Trophoblast cell (in vitro differentiated cells and primary cell): ENCODE results near the gene SNAPC4.
A peak's percentile ranks its signal among the peaks of the same experiment; 100 is the strongest.

Experiments used
- DNase-seq, 2 donors: peaks; one replicate each; pipeline ENCODE4 v3.0.0-alpha.2; 2016
- H2AFZ ChIP-seq: 2 replicates; pipeline ENCODE4 v1.6.1; 2013; ENCODE audit warnings: low read length, moderate library complexity, mild to moderate bottlenecking; ENCODE audit not compliant: insufficient read depth, poor library complexity
- H2AK5ac ChIP-seq: 2 replicates; pipeline ENCODE4 v1.6.1; 2013; ENCODE audit warnings: mild to moderate bottlenecking, low read length
- H2BK120ac ChIP-seq: 2 replicates; pipeline ENCODE4 v1.6.1; 2013; ENCODE audit warnings: low read length, mild to moderate bottlenecking, moderate library complexity; ENCODE audit not compliant: insufficient read depth, poor library complexity
- H2BK12ac ChIP-seq: 2 replicates; pipeline ENCODE4 v1.6.1; 2013; ENCODE audit warnings: mild to moderate bottlenecking, low read length, moderate library complexity
- H2BK5ac ChIP-seq: 2 replicates; pipeline ENCODE4 v1.6.1; 2013; ENCODE audit warnings: low read length, low read depth, moderate library complexity, mild to moderate bottlenecking; ENCODE audit not compliant: poor library complexity
- H3K14ac ChIP-seq: 2 replicates; pipeline ENCODE4 v1.6.1; 2013; ENCODE audit warnings: mild to moderate bottlenecking, low read length
- H3K18ac ChIP-seq: 2 replicates; pipeline ENCODE4 v1.6.1; 2013; ENCODE audit warnings: mild to moderate bottlenecking, low read length
- H3K23ac ChIP-seq: 2 replicates; pipeline ENCODE4 v1.6.1; 2013; ENCODE audit warnings: low read length
- H3K27ac ChIP-seq: 2 replicates; pipeline ENCODE4 v1.5.1; 2013; ENCODE audit warnings: low read depth, mild to moderate bottlenecking, inconsistent platforms, low read length, moderate library complexity
- H3K27me3 ChIP-seq: 2 replicates; pipeline ENCODE4 v1.6.1; 2013; ENCODE audit warnings: inconsistent platforms, mild to moderate bottlenecking, low read length, moderate library complexity; ENCODE audit not compliant: insufficient read depth
- H3K36me3 ChIP-seq, 2 experiments: 1 replicate in 1 of 2; 2 replicates in 1 of 2; pipeline ENCODE4 v1.6.1; 2013; ENCODE audit warnings: low read length in 2 of 2, mild to moderate bottlenecking in 2 of 2, moderate library complexity in 1 of 2; ENCODE audit not compliant: insufficient read depth in 2 of 2, control insufficient read depth in 1 of 2
- H3K4ac ChIP-seq: 2 replicates; pipeline ENCODE4 v1.6.1; 2013; ENCODE audit warnings: low read depth, mild to moderate bottlenecking, low read length, moderate library complexity
- H3K4me1 ChIP-seq, 2 experiments: 1 replicate in 1 of 2; 2 replicates in 1 of 2; pipeline ENCODE4 v1.6.1; 2013; ENCODE audit warnings: low read length in 2 of 2, mild to moderate bottlenecking in 2 of 2, moderate library complexity in 1 of 2; ENCODE audit not compliant: insufficient read depth in 2 of 2, control insufficient read depth in 1 of 2
- H3K4me2 ChIP-seq: 2 replicates; pipeline ENCODE4 v1.6.1; 2013; ENCODE audit warnings: inconsistent platforms, mild to moderate bottlenecking, low read length, moderate library complexity
- H3K4me3 ChIP-seq: 2 replicates; pipeline ENCODE4 v1.5.1; 2013; ENCODE audit warnings: mild to moderate bottlenecking, low read depth, low read length, inconsistent platforms
- H3K79me1 ChIP-seq: one replicate; pipeline ENCODE4 v1.6.1; 2013; ENCODE audit warnings: low read length
- H3K79me2 ChIP-seq: 2 replicates; pipeline ENCODE4 v1.6.1; 2013; ENCODE audit warnings: low read length, mild to moderate bottlenecking; ENCODE audit not compliant: control insufficient read depth, insufficient read depth, poor library complexity
- H3K9ac ChIP-seq: 2 replicates; pipeline ENCODE4 v1.6.1; 2013; ENCODE audit warnings: mild to moderate bottlenecking, low read length
- H3K9me3 ChIP-seq: 2 replicates; pipeline ENCODE4 v1.6.1; 2013; ENCODE audit warnings: low read depth, mild to moderate bottlenecking, control low read depth, inconsistent platforms, low read length; ENCODE audit not compliant: insufficient read depth
- H4K12ac ChIP-seq: 2 replicates; pipeline ENCODE4 v1.6.1; 2013; ENCODE audit warnings: low read depth, mild to moderate bottlenecking, low read length, moderate library complexity
- H4K8ac ChIP-seq: 2 replicates; pipeline ENCODE4 v1.6.1; 2013; ENCODE audit warnings: low read depth, mild to moderate bottlenecking, low read length, moderate library complexity
- H4K91ac ChIP-seq: one replicate; pipeline ENCODE4 v1.6.1; 2013; ENCODE audit warnings: low read depth, mild to moderate bottlenecking, low read length, moderate library complexity
- WGBS: extraction: QIAGEN DNeasy Blood & Tissue Kit; methylation state at CpG from one replicate; pipeline ENCODE4 v1.1.7; 2013; ENCODE audit warnings: missing lambda C conversion rate; ENCODE audit not compliant: insufficient read length, insufficient coverage; ENCODE audit errors: extremely low coverage; 5-methylcytosine and 5-hydroxymethylcytosine counted together

SNAPC4 gene

DNA sequence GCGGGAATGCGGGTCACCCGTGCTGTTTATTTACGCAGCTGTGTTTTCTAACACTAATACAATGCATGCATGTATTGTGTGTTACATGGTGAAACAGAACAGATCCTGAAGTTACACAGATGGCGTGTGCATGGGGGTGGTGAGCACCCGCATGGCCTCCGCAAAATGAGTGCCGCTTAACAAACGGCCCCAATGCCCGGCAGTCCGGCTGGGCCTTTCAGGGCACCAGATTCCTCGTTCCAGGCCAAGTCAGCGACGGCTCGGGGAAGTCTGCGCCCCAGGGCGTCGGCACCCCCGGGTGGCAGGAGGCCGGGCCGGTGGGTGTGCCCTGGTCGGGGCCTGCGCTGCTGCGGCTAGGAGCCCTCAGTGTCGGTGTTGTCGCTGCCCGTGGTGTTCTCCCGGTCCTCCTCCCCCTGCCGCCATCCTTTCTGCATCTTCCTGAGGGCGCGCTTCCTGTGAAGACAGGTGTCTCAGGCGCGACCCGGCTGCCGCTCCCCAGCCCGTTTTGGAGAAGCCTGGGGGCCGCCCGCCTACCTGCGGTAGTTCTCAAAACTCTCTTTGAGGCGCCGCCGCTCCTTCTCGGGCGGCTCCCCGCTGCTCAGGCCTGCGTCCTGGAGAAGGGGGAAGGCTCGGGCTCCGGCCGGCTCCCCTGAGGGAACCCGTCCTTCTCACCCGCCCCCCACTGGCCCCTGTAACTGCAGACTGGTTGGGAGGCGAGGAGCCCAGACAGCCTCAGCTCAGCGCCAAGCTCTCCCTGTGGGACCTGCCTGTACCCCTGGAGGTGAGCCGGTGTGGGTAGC is 35.8 kb downstream of the SNAPC4 start:
- Histone ChIP-seq H3K79me2 (peaks cover 2% of the 10 kb centered on the region), H2AK5ac (no peak overlapping the region), H3K27ac (no peak overlapping the region), H4K12ac (no peak overlapping the region), H3K14ac (no peak overlapping the region), H3K36me3 (no peaks in the 10 kb centered on the region), H2BK120ac (no peak overlapping the region), H3K4me2 (peak overlapping the region; percentile 50), H3K79me1 (peaks cover 3% of the 10 kb centered on the region), H3K18ac (no peak overlapping the region), H3K4ac (no peak overlapping the region), H2AFZ (no peak overlapping the region), H2BK12ac (no peak overlapping the region), H2BK5ac (no peak overlapping the region), H4K8ac (no peak overlapping the region), H4K91ac (no peak overlapping the region), H3K27me3 (no peaks in the 10 kb centered on the region), H3K23ac (no peak overlapping the region), H3K9me3 (no peaks in the 10 kb centered on the region), H3K4me1 (peaks cover 8 to 14% of the 10 kb centered on the region in 2 experiments), H3K9ac (no peak overlapping the region), H3K4me3 (no peak overlapping the region)
- no peak for DNase-seq
- no CpG with 5 or more reads among the region's 54 CpGs for WGBS

DNA sequence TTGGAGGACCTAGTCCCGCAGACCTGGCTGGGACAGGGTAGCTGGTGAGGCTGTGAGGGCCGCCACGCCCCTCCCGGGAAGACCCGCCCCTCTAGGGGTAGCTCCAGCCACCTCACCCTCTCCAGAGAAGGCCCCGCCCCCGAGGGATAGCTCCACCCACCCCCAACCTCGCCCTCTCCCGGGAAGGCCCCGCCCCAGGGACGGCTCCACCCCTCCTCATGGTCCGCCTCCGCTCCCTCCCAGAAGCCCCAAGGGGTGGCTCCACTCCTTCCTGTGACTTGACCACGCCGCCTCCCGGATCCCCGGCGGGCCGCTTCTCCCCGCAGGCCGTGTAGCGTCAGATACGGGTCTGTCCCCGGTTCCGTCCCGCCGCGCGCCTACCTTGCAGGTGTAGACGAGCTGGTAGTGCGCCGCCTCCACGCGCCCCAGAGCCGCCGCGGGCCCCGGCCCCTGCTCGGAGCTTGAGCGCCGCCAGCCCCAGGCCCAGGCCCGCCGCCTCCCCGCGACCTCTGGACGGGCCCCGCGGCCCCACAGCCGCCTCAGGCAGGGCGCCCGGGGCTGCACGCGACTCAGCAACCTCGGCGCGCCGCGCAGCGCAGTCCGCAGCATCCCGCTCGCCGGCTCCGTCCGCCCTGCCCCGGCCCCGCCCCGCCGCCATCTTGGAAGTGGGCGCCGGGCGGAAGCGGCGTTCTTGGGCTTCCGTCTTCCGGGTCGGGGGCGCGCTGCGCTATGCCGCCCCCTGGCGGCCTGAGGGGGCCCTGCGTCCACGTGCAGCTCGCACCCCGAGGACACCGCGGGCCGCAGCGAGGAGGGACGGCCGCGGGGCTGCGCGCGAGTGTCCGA is 36.6 kb downstream of the SNAPC4 start, which contains the start of gene DNLZ:
Gene DNLZ (minus strand): TSS at position 639 of the 843 bp plus-strand sequence. CDS start 30 bp downstream, at position 609.
- peak within 1 kb of the TSS; percentile 90 for H3K9ac ChIP-seq
- peak within 1 kb of the TSS; percentile 42 for H3K18ac ChIP-seq
- DNase-seq = peak; percentile 91 to 93
- H2AFZ ChIP-seq = peak within 1 kb of the TSS; percentile 32
- peaks cover 2% of the 10 kb centered on the region for H3K79me2 ChIP-seq
- H4K8ac ChIP-seq = peak within 1 kb of the TSS; percentile 85
- no peaks in the 10 kb centered on the region for H3K36me3 ChIP-seq
- H3K23ac ChIP-seq = no peak within 1 kb of the TSS
- peak within 1 kb of the TSS; percentile 70 for H3K14ac ChIP-seq
- H2BK120ac ChIP-seq = peak within 1 kb of the TSS; percentile 28
- peak within 1 kb of the TSS; percentile 20 for H3K4ac ChIP-seq
- H2AK5ac ChIP-seq = peak within 1 kb of the TSS; percentile 33
- H3K27ac ChIP-seq = peak within 1 kb of the TSS; percentile 65
- H2BK5ac ChIP-seq = peak within 1 kb of the TSS; percentile 7
- H3K79me1 ChIP-seq = peaks cover 3% of the 10 kb centered on the region
- no peaks in the 10 kb centered on the region for H3K9me3 ChIP-seq
- H2BK12ac ChIP-seq = no peak within 1 kb of the TSS
- peak within 1 kb of the TSS; percentile 64 for H3K4me2 ChIP-seq
- peaks cover 8 to 14% of the 10 kb centered on the region in 2 experiments for H3K4me1 ChIP-seq
- WGBS = no CpG with 5 or more reads among the region's 97 CpGs
- no peaks in the 10 kb centered on the region for H3K27me3 ChIP-seq
- peak within 1 kb of the TSS; percentile 93 for H4K91ac ChIP-seq
- H4K12ac ChIP-seq = peak within 1 kb of the TSS; percentile 71
- H3K4me3 ChIP-seq = peak within 1 kb of the TSS; percentile 94

DNA sequence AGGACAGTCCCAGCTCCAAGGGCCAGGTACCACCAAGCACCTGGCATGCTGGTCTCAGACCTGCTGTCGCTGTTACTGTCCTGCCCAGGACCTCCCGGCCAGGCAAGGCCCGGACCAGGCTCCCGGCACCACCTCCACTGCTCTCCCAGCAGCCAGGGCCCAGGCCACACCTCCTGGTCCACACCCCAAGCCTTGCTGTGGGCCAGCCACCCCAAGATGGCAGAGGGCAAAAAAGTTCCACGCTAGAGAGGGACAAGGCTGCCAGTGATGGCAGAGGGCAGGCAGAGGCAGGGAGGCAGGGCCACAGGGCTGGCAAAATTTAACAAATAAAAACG is 37.6 kb downstream of the SNAPC4 start:
- no peak overlapping the region for H3K27ac ChIP-seq
- no peak overlapping the region for H2BK12ac ChIP-seq
- H3K14ac ChIP-seq = no peak overlapping the region
- no peak overlapping the region for H2BK5ac ChIP-seq
- no peak overlapping the region for H3K18ac ChIP-seq
- H3K36me3 ChIP-seq = peaks cover 8% of the 10 kb centered on the region in 2 experiments
- H3K4me2 ChIP-seq = no peak overlapping the region
- H3K4me3 ChIP-seq = no peak overlapping the region
- peaks cover 8 to 14% of the 10 kb centered on the region in 2 experiments for H3K4me1 ChIP-seq
- H3K23ac ChIP-seq = no peak overlapping the region
- H2AK5ac ChIP-seq = no peak overlapping the region
- peaks cover 3% of the 10 kb centered on the region for H3K79me1 ChIP-seq
- H3K4ac ChIP-seq = no peak overlapping the region
- no peak overlapping the region for H4K8ac ChIP-seq
- H2BK120ac ChIP-seq = no peak overlapping the region
- DNase-seq = no peak
- H2AFZ ChIP-seq = no peak overlapping the region
- H3K9ac ChIP-seq = no peak overlapping the region
- H3K27me3 ChIP-seq = no peaks in the 10 kb centered on the region
- H4K91ac ChIP-seq = no peak overlapping the region
- peaks cover 2% of the 10 kb centered on the region for H3K79me2 ChIP-seq
- H4K12ac ChIP-seq = no peak overlapping the region
- no peaks in the 10 kb centered on the region for H3K9me3 ChIP-seq
- no CpG with 5 or more reads among the region's 6 CpGs for WGBS

DNA sequence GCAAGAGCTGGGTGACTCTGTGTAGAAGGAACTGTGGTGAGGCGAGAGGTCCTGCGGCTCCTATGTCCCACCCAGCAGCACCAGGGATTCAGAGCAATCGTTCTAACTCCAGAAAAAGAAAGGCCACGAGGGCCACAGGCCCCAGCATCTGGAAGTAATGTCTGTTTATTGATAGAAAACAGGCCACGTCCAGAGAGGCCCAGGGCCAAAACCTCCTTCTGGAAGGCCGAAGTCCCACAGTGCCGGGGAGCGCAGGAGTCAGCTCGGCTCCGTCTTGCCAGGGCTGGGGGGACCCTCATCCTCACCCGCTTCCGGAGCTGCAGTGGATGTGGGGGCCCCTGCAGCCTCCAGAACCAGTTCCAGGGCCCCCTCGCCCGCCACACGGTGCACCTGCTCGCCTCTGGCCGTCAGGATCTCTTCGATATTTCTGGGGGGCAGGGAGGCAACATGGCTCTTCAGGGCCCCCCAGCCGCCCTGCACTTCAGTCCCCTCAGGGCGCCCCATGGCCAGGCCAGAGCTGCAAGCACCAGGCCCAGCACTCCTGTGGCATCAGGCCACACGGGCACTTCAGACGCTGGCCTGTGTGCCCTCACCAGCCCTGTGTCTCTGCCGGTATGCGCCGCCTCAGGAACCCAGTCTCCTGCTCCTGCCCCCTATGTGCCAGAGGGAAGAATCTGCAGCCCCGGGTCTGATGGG is 38.1 kb downstream of the SNAPC4 start:
- Histone ChIP-seq H2BK5ac (no peak overlapping the region), H3K4me3 (no peak overlapping the region), H3K4ac (no peak overlapping the region), H3K18ac (no peak overlapping the region), H3K36me3 (peaks cover 13% of the 10 kb centered on the region in 2 experiments), H3K79me1 (peaks cover 3% of the 10 kb centered on the region), H3K27ac (no peak overlapping the region), H3K9ac (no peak overlapping the region), H2AFZ (no peak overlapping the region), H3K4me2 (no peak overlapping the region), H3K9me3 (no peaks in the 10 kb centered on the region), H4K91ac (no peak overlapping the region), H4K12ac (no peak overlapping the region), H2AK5ac (no peak overlapping the region), H2BK12ac (no peak overlapping the region), H3K23ac (no peak overlapping the region), H2BK120ac (no peak overlapping the region), H3K27me3 (no peaks in the 10 kb centered on the region), H3K4me1 (peaks cover 8 to 14% of the 10 kb centered on the region in 2 experiments), H3K14ac (no peak overlapping the region), H4K8ac (no peak overlapping the region), H3K79me2 (peaks cover 2% of the 10 kb centered on the region)
- no peak for DNase-seq
- WGBS = no CpG with 5 or more reads among the region's 26 CpGs
